ENCODE data around the gene VSX1. TPM values are rescaled to one million over a fixed set of nuclear protein-coding genes. Genes with fewer than 3 reads are reported as not detected.

The VSX1 gene
- total RNA-seq, 1 donor: not detected

GRCh38 chr20:25058051-25058846, 23.7 kb downstream of the VSX1 start, which contains the start of gene ACSS1:
ACSS1 (minus strand) TSS chr20:25058139; CDS start chr20:25058102, 37 bp downstream.
- peak within 1 kb of the TSS; percentile 67 for H3K4me3 ChIP-seq (ENCODE audit: low read depth, low read length)
- peak; percentile 47 for DNase-seq (ENCODE audit: low read depth)
- TF ChIP-seq CTCF (IDR thresholded peaks at IDR 0.05; ENCODE audit: insufficient read depth, low read depth, low read length): no peak

GRCh38 chr20:25057234-25058050, 24.5 kb downstream of the VSX1 start:
- peak; percentile 33 for DNase-seq (ENCODE audit: low read depth)
- H3K4me3 ChIP-seq (ENCODE audit: low read depth, low read length): peak overlapping the region; percentile 67
- TF ChIP-seq CTCF (IDR thresholded peaks at IDR 0.05; ENCODE audit: insufficient read depth, low read depth, low read length): no peak

GRCh38 chr20:25056690-25057233, 25.2 kb downstream of the VSX1 start:
- peak overlapping the region; percentile 67 for H3K4me3 ChIP-seq (ENCODE audit: low read depth, low read length)
- no peak for DNase-seq (ENCODE audit: low read depth)
- no peak for TF ChIP-seq CTCF (IDR thresholded peaks at IDR 0.05; ENCODE audit: insufficient read depth, low read depth, low read length)

GRCh38 chr20:25055711-25056495, 26.0 kb downstream of the VSX1 start:
- DNase-seq (ENCODE audit: low read depth): no peak
- H3K4me3 ChIP-seq (ENCODE audit: low read depth, low read length): no peak overlapping the region
- TF ChIP-seq CTCF (IDR thresholded peaks at IDR 0.05; ENCODE audit: insufficient read depth, low read depth, low read length): no peak

- DNase-seq (ENCODE audit: low read depth): peak; percentile 10
- no peak for TF ChIP-seq CTCF (IDR thresholded peaks at IDR 0.05; ENCODE audit: insufficient read depth, low read depth, low read length)
Observed at GRCh38 chr20:25054995-25055629, 26.8 kb downstream of the VSX1 start.

More at GRCh38 chr20:25054995-25055629, 26.8 kb downstream of the VSX1 start:
- H3K4me3 ChIP-seq (ENCODE audit: low read depth, low read length): no peak overlapping the region

All from fibroblast of villous mesenchyme (primary cell).